Neural cell (in vitro differentiated cells): ENCODE results near the gene PMAIP1. TPM values are rescaled to one million over a fixed set of nuclear protein-coding genes. Genes with fewer than 3 reads are reported as not detected.
"Not testable (repeated sequence)": the region's sequence is repeated elsewhere in the genome, so short reads cannot be mapped to it uniquely, and the experiment has no call there.

Source experiments
- H2AFZ ChIP-seq: fragments of 200-600, 300-800 bp; sonication (generic), shearing (Covaris generic); 2 replicates; pipeline ENCODE4 v1.6.0; 2014; ENCODE audit warnings: low read depth, mild to moderate bottlenecking, antibody characterized with exemption, low read length, moderate library complexity
- H3F3A ChIP-seq: fragments of 200-600 bp; shearing (Covaris generic); 2 replicates; pipeline ENCODE4 v1.6.1; 2016; ENCODE audit warnings: mild to moderate bottlenecking, moderate library complexity, mixed read lengths, antibody characterized with exemption, low read length; ENCODE audit not compliant: insufficient read depth, poor library complexity, severe bottlenecking
- H3K27ac ChIP-seq: fragments of 200-600, 300-800 bp; sonication (generic), shearing (Covaris generic); 2 replicates; pipeline ENCODE4 v1.5.1; 2014; ENCODE audit warnings: mild to moderate bottlenecking, low read length, moderate library complexity
- H3K27me3 ChIP-seq: fragments of 300-800, 200-600 bp; sonication (generic), shearing (Covaris generic); 2 replicates; pipeline ENCODE4 v1.6.0; 2014; ENCODE audit warnings: mild to moderate bottlenecking, low read depth, low read length, moderate library complexity; ENCODE audit not compliant: insufficient read depth
- H3K36me3 ChIP-seq: fragments of 300-800, 200-600 bp; sonication (generic), shearing (Covaris generic); 2 replicates; pipeline ENCODE4 v1.5.1; 2014; ENCODE audit warnings: mild to moderate bottlenecking, antibody characterized with exemption, low read length, moderate library complexity; ENCODE audit not compliant: insufficient read depth
- H3K4me2 ChIP-seq: fragments of 300-800, 200-600 bp; sonication (generic), shearing (Covaris generic); 2 replicates; pipeline ENCODE4 v1.6.0; 2014; ENCODE audit warnings: mild to moderate bottlenecking, low read length
- H3K4me3 ChIP-seq: fragments of 300-800, 200-600 bp; sonication (generic), shearing (Covaris generic); 2 replicates; pipeline ENCODE4 v1.5.1; 2014; ENCODE audit warnings: mild to moderate bottlenecking, low read length, moderate library complexity
- H3K79me2 ChIP-seq: fragments of 200-600 bp; shearing (Covaris generic); replicated peaks from 2 replicates; pipeline ENCODE4 v1.6.0; 2014; ENCODE audit warnings: mild to moderate bottlenecking, low read length, moderate library complexity; ENCODE audit not compliant: insufficient read depth
- H3K9ac ChIP-seq: fragments of 300-800, 200-600 bp; sonication (generic), shearing (Covaris generic); 2 replicates; pipeline ENCODE4 v1.6.1; 2016; ENCODE audit warnings: mild to moderate bottlenecking, low read length, mixed read lengths
- H3K9me2 ChIP-seq: fragments of 200-600 bp; shearing (Covaris generic); 2 replicates; pipeline ENCODE4 v1.6.1; 2016; ENCODE audit warnings: mild to moderate bottlenecking, low read length, mixed read lengths; ENCODE audit not compliant: insufficient read depth
- H3K9me3 ChIP-seq: fragments of 200-600, 300-800 bp; sonication (generic), shearing (Covaris generic); 2 replicates; pipeline ENCODE4 v1.6.1; 2016; ENCODE audit warnings: mild to moderate bottlenecking, mixed run types, low read length, moderate library complexity, mixed read lengths
- H4K20me1 ChIP-seq: fragments of 200-600 bp; shearing (Covaris generic); 2 replicates; pipeline ENCODE4 v1.6.1; 2016; ENCODE audit warnings: mild to moderate bottlenecking, mixed run types; ENCODE audit not compliant: insufficient read depth
- EP300 ChIP-seq: fragments of 450-650 bp; conservative IDR thresholded peaks from 2 replicates; pipeline ENCODE4 v1.6.1; 2014; ENCODE audit warnings: antibody characterized with exemption, mild to moderate bottlenecking, moderate library complexity; ENCODE audit not compliant: poor library complexity, severe bottlenecking
- EZH2 ChIP-seq: fragments of 200-600, 300-800 bp; shearing (Covaris generic), sonication (generic); IDR thresholded peaks from 2 replicates; pipeline ENCODE4 v1.6.1; 2014; ENCODE audit warnings: antibody characterized with exemption, low read length, borderline replicate concordance, mild to moderate bottlenecking; ENCODE audit not compliant: insufficient read depth, poor library complexity, severe bottlenecking
- MXI1 ChIP-seq: fragments of 450-650 bp; conservative IDR thresholded peaks from 2 replicates; pipeline ENCODE4 v1.6.1; 2014; ENCODE audit warnings: antibody characterized with exemption, mild to moderate bottlenecking; ENCODE audit not compliant: poor library complexity, severe bottlenecking
- POLR2AphosphoS5 ChIP-seq: IDR thresholded peaks from 2 replicates; pipeline ENCODE4 v1.6.1; 2012
- RAD21 ChIP-seq: fragments of 450-650 bp; conservative IDR thresholded peaks from 2 replicates; pipeline ENCODE4 v1.6.1; 2014; ENCODE audit warnings: antibody characterized with exemption, mild to moderate bottlenecking, moderate library complexity
- SMC3 ChIP-seq: fragments of 450-650 bp; conservative IDR thresholded peaks from 2 replicates; pipeline ENCODE4 v1.6.1; 2014; ENCODE audit warnings: antibody characterized with exemption, mild to moderate bottlenecking, moderate library complexity; ENCODE audit not compliant: poor library complexity
- TAF1 ChIP-seq: IDR thresholded peaks from 2 replicates; pipeline ENCODE4 v1.6.1; 2012; ENCODE audit warnings: low read depth
- polyA plus RNA-seq: library from polyadenylated mRNA; depleted of rRNA; stranded (reverse); fragments of >200 nt; gene quantifications from 2 replicates; pipeline ENCODE4 v1.2.3, GENCODE V29; 2014
- TF ChIP-seq, protein P1 (sequence below): fragments of 450-650 bp; IDR thresholded peaks from 2 replicates; pipeline ENCODE4 v1.5.1; 2014; ENCODE audit warnings: antibody characterized with exemption, mild to moderate bottlenecking, moderate library complexity; ENCODE audit not compliant: poor library complexity, severe bottlenecking
- TF ChIP-seq, protein P2 (sequence below): IDR thresholded peaks from 2 replicates; pipeline ENCODE4 v1.6.1; 2012; ENCODE audit warnings: borderline replicate concordance

The PMAIP1 gene
- polyA plus RNA-seq, 1 donor from 2014 or later, result 2.4 TPM

DNA sequence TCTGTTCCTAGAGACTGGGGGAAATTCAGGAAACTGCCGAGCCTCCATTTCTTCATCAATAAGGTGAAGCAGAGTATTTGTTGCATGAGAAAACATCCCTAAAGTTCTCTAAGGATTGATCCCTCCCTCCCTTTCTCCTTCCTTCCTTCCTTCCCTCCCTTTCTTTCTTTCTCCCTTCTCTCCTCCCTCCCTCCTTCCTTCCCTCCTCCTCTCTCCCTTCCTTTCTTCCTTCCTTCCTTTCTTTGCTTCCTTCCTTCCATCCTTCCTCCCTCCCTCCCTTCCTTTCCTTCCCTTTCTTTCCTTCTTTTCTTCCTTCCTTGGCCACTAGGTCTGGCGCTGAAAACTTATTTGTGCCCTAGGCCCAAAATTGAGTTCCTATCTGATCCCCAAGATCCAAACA lies 47.2 kb upstream of the PMAIP1 start:
- no peaks in the 10 kb centered on the region for H3F3A ChIP-seq
- H3K9me2 ChIP-seq, result no peaks in the 10 kb centered on the region
- no peak overlapping the region for H3K27ac ChIP-seq
- H3K4me3 ChIP-seq, result no peak overlapping the region
- H3K36me3 ChIP-seq, result no peaks in the 10 kb centered on the region
- no peaks in the 10 kb centered on the region for H4K20me1 ChIP-seq
- H3K4me2 ChIP-seq, result no peak overlapping the region
- no peak overlapping the region for H2AFZ ChIP-seq
- no peaks in the 10 kb centered on the region for H3K79me2 ChIP-seq
- H3K9me3 ChIP-seq, result no peaks in the 10 kb centered on the region
- TF ChIP-seq EP300 (no peak), SMC3 (no peak), POLR2AphosphoS5 (no peak), EZH2 (no peak), TAF1 (no peak), RAD21 (no peak), MXI1 (no peak)
- TF ChIP-seq, protein P1, sequence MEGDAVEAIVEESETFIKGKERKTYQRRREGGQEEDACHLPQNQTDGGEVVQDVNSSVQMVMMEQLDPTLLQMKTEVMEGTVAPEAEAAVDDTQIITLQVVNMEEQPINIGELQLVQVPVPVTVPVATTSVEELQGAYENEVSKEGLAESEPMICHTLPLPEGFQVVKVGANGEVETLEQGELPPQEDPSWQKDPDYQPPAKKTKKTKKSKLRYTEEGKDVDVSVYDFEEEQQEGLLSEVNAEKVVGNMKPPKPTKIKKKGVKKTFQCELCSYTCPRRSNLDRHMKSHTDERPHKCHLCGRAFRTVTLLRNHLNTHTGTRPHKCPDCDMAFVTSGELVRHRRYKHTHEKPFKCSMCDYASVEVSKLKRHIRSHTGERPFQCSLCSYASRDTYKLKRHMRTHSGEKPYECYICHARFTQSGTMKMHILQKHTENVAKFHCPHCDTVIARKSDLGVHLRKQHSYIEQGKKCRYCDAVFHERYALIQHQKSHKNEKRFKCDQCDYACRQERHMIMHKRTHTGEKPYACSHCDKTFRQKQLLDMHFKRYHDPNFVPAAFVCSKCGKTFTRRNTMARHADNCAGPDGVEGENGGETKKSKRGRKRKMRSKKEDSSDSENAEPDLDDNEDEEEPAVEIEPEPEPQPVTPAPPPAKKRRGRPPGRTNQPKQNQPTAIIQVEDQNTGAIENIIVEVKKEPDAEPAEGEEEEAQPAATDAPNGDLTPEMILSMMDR, result no peak
- TF ChIP-seq, protein P2, sequence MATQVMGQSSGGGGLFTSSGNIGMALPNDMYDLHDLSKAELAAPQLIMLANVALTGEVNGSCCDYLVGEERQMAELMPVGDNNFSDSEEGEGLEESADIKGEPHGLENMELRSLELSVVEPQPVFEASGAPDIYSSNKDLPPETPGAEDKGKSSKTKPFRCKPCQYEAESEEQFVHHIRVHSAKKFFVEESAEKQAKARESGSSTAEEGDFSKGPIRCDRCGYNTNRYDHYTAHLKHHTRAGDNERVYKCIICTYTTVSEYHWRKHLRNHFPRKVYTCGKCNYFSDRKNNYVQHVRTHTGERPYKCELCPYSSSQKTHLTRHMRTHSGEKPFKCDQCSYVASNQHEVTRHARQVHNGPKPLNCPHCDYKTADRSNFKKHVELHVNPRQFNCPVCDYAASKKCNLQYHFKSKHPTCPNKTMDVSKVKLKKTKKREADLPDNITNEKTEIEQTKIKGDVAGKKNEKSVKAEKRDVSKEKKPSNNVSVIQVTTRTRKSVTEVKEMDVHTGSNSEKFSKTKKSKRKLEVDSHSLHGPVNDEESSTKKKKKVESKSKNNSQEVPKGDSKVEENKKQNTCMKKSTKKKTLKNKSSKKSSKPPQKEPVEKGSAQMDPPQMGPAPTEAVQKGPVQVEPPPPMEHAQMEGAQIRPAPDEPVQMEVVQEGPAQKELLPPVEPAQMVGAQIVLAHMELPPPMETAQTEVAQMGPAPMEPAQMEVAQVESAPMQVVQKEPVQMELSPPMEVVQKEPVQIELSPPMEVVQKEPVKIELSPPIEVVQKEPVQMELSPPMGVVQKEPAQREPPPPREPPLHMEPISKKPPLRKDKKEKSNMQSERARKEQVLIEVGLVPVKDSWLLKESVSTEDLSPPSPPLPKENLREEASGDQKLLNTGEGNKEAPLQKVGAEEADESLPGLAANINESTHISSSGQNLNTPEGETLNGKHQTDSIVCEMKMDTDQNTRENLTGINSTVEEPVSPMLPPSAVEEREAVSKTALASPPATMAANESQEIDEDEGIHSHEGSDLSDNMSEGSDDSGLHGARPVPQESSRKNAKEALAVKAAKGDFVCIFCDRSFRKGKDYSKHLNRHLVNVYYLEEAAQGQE, result no peak
- H3K9ac ChIP-seq, result no peak overlapping the region
- no peaks in the 10 kb centered on the region for H3K27me3 ChIP-seq

DNA sequence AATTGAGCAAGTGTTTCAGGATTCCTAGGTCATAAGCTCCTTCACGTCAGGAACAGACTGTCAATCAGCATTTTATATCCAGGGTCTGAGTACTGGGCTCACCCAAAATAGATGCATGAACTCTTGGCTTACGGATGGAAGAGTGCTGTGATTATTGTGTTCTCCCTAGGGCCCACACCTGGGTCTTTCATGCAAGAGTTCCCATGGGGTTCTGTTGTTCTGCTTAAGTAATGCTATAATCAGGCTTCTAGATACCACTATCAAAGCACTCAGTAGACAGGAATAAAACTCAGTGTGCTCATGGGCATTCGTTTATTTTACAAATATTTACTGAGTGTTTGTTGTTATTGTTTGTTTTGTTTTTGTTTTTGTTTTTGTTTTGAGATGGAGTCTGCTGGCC lies 46.4 kb upstream of the PMAIP1 start:
- no peaks in the 10 kb centered on the region for H3K9me3 ChIP-seq
- no peak overlapping the region for H3K4me3 ChIP-seq
- no peaks in the 10 kb centered on the region for H3K79me2 ChIP-seq
- TF ChIP-seq EP300 (no peak), POLR2AphosphoS5 (no peak), MXI1 (no peak), EZH2 (no peak), RAD21 (no peak), TAF1 (no peak), SMC3 (no peak)
- TF ChIP-seq, protein P2, result no peak
- H3F3A ChIP-seq, result no peaks in the 10 kb centered on the region
- no peaks in the 10 kb centered on the region for H3K36me3 ChIP-seq
- H3K27ac ChIP-seq, result no peak overlapping the region
- H3K4me2 ChIP-seq, result no peak overlapping the region
- no peaks in the 10 kb centered on the region for H4K20me1 ChIP-seq
- H3K9ac ChIP-seq, result no peak overlapping the region
- no peak overlapping the region for H2AFZ ChIP-seq
- H3K27me3 ChIP-seq, result no peaks in the 10 kb centered on the region
- H3K9me2 ChIP-seq, result no peaks in the 10 kb centered on the region

DNA sequence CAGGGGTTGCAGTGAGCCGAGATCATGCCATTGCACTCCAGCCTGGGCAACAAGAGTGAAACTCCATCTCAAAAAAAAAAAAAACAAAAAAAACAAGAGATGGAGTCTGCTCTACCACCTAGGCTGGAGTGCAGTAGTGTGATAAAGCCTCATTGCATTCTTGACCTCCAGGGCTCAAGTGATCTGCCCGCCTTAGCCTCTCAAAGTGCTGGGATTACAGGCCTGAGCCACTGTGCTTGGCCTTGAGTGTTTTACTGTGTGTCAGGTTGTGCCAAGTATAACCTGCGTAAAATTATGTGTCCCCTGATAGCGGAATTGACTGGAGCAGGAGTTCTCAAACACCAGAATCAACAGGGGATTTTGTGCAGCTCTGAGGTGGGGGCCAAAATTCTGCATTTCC lies 45.8 kb upstream of the PMAIP1 start:
- H3K9ac ChIP-seq, H3K27ac ChIP-seq, H3F3A ChIP-seq, H4K20me1 ChIP-seq, H3K4me3 ChIP-seq, H3K9me3 ChIP-seq, H2AFZ ChIP-seq, H3K4me2 ChIP-seq, H3K9me2 ChIP-seq, H3K27me3 ChIP-seq, H3K36me3 ChIP-seq, H3K79me2 ChIP-seq: not testable (repeated sequence)
